Measurements from ENCODE around the gene SAP30L. TPM values are rescaled to one million over a fixed set of nuclear protein-coding genes. Genes with fewer than 3 reads are reported as not detected.

The SAP30L gene
- polyA plus RNA-seq, 4 donors: 16.7 to 52.8 (median 35.8) TPM

GRCh38 chr5:154470947-154471870, 25.4 kb downstream of the SAP30L start:
- Histone ChIP-seq H3K4me1 (ENCODE audit: control insufficient read depth in 3 of 3, insufficient read depth in 2 of 3, low read depth in 1 of 3, low read length in 2 of 3) (peaks cover 0 to 25% (median 3%) of the 10 kb centered on the region in 3 donors), H3K36me3 (ENCODE audit: control insufficient read depth in 3 of 3, insufficient read depth in 2 of 3, low read depth in 1 of 3, low read length in 3 of 3) (no peaks in the 10 kb centered on the region), H3K27ac (ENCODE audit: low read depth in 1 of 3, low read length in 2 of 3) (no peak overlapping the region), H3K4me3 (ENCODE audit: low read depth in 1 of 3, low read length in 3 of 3) (no peak overlapping the region), H3K9me3 (ENCODE audit: control insufficient read depth in 2 of 2, insufficient read depth in 1 of 2, low read depth in 1 of 2, low read length in 1 of 2) (no peaks in the 10 kb centered on the region), H3K27me3 (ENCODE audit: control insufficient read depth in 3 of 3, insufficient read depth in 3 of 3, low read length in 3 of 3) (peaks cover 0 to 62% (median 42%) of the 10 kb centered on the region in 3 donors)
- FAIRE-seq (no peak), DNase-seq (no peak)
- WGBS, 3 donors: 9 to 22% (median 18%) methylated on average over 11 of the region's 11 CpGs

- H3K4me1 ChIP-seq (ENCODE audit: control insufficient read depth in 3 of 3, insufficient read depth in 2 of 3, low read depth in 1 of 3, low read length in 2 of 3): peaks cover 3 to 23% (median 7%) of the 10 kb centered on the region in 3 donors
- H3K36me3 ChIP-seq (ENCODE audit: control insufficient read depth in 3 of 3, insufficient read depth in 2 of 3, low read depth in 1 of 3, low read length in 3 of 3): no peaks in the 10 kb centered on the region
- FAIRE-seq: no peak
- no peak for DNase-seq
- no peak overlapping the region for H3K4me3 ChIP-seq (ENCODE audit: low read depth in 1 of 3, low read length in 3 of 3)
- peaks cover 0 to 80% (median 59%) of the 10 kb centered on the region in 3 donors for H3K27me3 ChIP-seq (ENCODE audit: control insufficient read depth in 3 of 3, insufficient read depth in 3 of 3, low read length in 3 of 3)
- H3K27ac ChIP-seq (ENCODE audit: low read depth in 1 of 3, low read length in 2 of 3): no peak overlapping the region
- no peaks in the 10 kb centered on the region for H3K9me3 ChIP-seq (ENCODE audit: control insufficient read depth in 2 of 2, insufficient read depth in 1 of 2, low read depth in 1 of 2, low read length in 1 of 2)
- WGBS, 3 donors: 5 to 13% (median 11%) methylated on average over 35 of the region's 35 CpGs
These were observed 27.2 kb downstream of the SAP30L start for GRCh38 chr5:154472871-154473580.

- H3K27ac ChIP-seq (ENCODE audit: low read depth in 1 of 3, low read length in 2 of 3): no peak overlapping the region
- H3K27me3 ChIP-seq (ENCODE audit: control insufficient read depth in 3 of 3, insufficient read depth in 3 of 3, low read length in 3 of 3): peaks cover 0 to 87% (median 64%) of the 10 kb centered on the region in 3 donors
- FAIRE-seq (no peak), DNase-seq (no peak)
- H3K4me1 ChIP-seq (ENCODE audit: control insufficient read depth in 3 of 3, insufficient read depth in 2 of 3, low read depth in 1 of 3, low read length in 2 of 3): peaks cover 6 to 24% (median 12%) of the 10 kb centered on the region in 3 donors
- H3K9me3 ChIP-seq (ENCODE audit: control insufficient read depth in 2 of 2, insufficient read depth in 1 of 2, low read depth in 1 of 2, low read length in 1 of 2): no peaks in the 10 kb centered on the region
- no peaks in the 10 kb centered on the region for H3K36me3 ChIP-seq (ENCODE audit: control insufficient read depth in 3 of 3, insufficient read depth in 2 of 3, low read depth in 1 of 3, low read length in 3 of 3)
- WGBS, 3 donors: 6 to 13% (median 10%) methylated on average over 39 to 40 of the region's 40 CpGs
- H3K4me3 ChIP-seq (ENCODE audit: low read depth in 1 of 3, low read length in 3 of 3): no peak overlapping the region
These were observed 27.9 kb downstream of the SAP30L start for GRCh38 chr5:154473581-154474283.

GRCh38 chr5:154474396-154475334, 28.9 kb downstream of the SAP30L start:
- peaks cover 6 to 31% (median 12%) of the 10 kb centered on the region in 3 donors for H3K4me1 ChIP-seq (ENCODE audit: control insufficient read depth in 3 of 3, insufficient read depth in 2 of 3, low read depth in 1 of 3, low read length in 2 of 3)

GRCh38 chr5:154475591-154476353, 30.0 kb downstream of the SAP30L start:
- FAIRE-seq (no peak), DNase-seq (no peak)
- H3K4me3 ChIP-seq (ENCODE audit: low read depth in 1 of 3, low read length in 3 of 3): peak overlapping the region in 1 of 3 donors; percentile 36
- 3 to 6% (median 4%) methylated on average over 46 of the region's 46 CpGs for WGBS, 3 donors
- peaks cover 6 to 31% (median 12%) of the 10 kb centered on the region in 3 donors for H3K4me1 ChIP-seq (ENCODE audit: control insufficient read depth in 3 of 3, insufficient read depth in 2 of 3, low read depth in 1 of 3, low read length in 2 of 3)
- H3K27me3 ChIP-seq (ENCODE audit: control insufficient read depth in 3 of 3, insufficient read depth in 3 of 3, low read length in 3 of 3): peaks cover 7 to 94% (median 78%) of the 10 kb centered on the region in 3 donors
- H3K36me3 ChIP-seq (ENCODE audit: control insufficient read depth in 3 of 3, insufficient read depth in 2 of 3, low read depth in 1 of 3, low read length in 3 of 3): no peaks in the 10 kb centered on the region
- no peaks in the 10 kb centered on the region for H3K9me3 ChIP-seq (ENCODE audit: control insufficient read depth in 2 of 2, insufficient read depth in 1 of 2, low read depth in 1 of 2, low read length in 1 of 2)
- no peak overlapping the region for H3K27ac ChIP-seq (ENCODE audit: low read depth in 1 of 3, low read length in 2 of 3)

More at GRCh38 chr5:154474396-154475334, 28.9 kb downstream of the SAP30L start:
- no peak for DNase-seq
- WGBS, 3 donors: 5 to 12% (median 8%) methylated on average over 17 of the region's 17 CpGs
- Histone ChIP-seq H3K27me3 (ENCODE audit: control insufficient read depth in 3 of 3, insufficient read depth in 3 of 3, low read length in 3 of 3) (peaks cover 6 to 91% (median 74%) of the 10 kb centered on the region in 3 donors), H3K27ac (ENCODE audit: low read depth in 1 of 3, low read length in 2 of 3) (no peak overlapping the region), H3K36me3 (ENCODE audit: control insufficient read depth in 3 of 3, insufficient read depth in 2 of 3, low read depth in 1 of 3, low read length in 3 of 3) (no peaks in the 10 kb centered on the region), H3K4me3 (ENCODE audit: low read depth in 1 of 3, low read length in 3 of 3) (no peak overlapping the region), H3K9me3 (ENCODE audit: control insufficient read depth in 2 of 2, insufficient read depth in 1 of 2, low read depth in 1 of 2, low read length in 1 of 2) (no peaks in the 10 kb centered on the region)
- no peak for FAIRE-seq

- Histone ChIP-seq H3K36me3 (ENCODE audit: control insufficient read depth in 3 of 3, insufficient read depth in 2 of 3, low read depth in 1 of 3, low read length in 3 of 3) (no peaks in the 10 kb centered on the region), H3K4me1 (ENCODE audit: control insufficient read depth in 3 of 3, insufficient read depth in 2 of 3, low read depth in 1 of 3, low read length in 2 of 3) (peaks cover 6 to 31% (median 12%) of the 10 kb centered on the region in 3 donors), H3K27me3 (ENCODE audit: control insufficient read depth in 3 of 3, insufficient read depth in 3 of 3, low read length in 3 of 3) (peaks cover 7 to 95% (median 80%) of the 10 kb centered on the region in 3 donors), H3K4me3 (ENCODE audit: low read depth in 1 of 3, low read length in 3 of 3) (peak overlapping the region in 1 of 3 donors; percentile 36), H3K9me3 (ENCODE audit: control insufficient read depth in 2 of 2, insufficient read depth in 1 of 2, low read depth in 1 of 2, low read length in 1 of 2) (no peaks in the 10 kb centered on the region), H3K27ac (ENCODE audit: low read depth in 1 of 3, low read length in 2 of 3) (no peak overlapping the region)
- DNase-seq (no peak), FAIRE-seq (no peak)
- WGBS, 3 donors: 4 to 5% (median 5%) methylated on average over 37 to 38 of the region's 38 CpGs
These were observed 30.8 kb downstream of the SAP30L start for GRCh38 chr5:154476354-154477205.

All from small intestine (tissue), 7 donors.